Eye (tissue), 1 donor: ENCODE results near the gene PNRC2.
"Not testable (repeated sequence)": the region's sequence is repeated elsewhere in the genome, so short reads cannot be mapped to it uniquely, and the experiment has no call there.

Source experiments
- DNase-seq: peaks from one replicate; pipeline ENCODE4 v3.0.0-alpha.2; 2015

Gene PNRC2

GRCh38 chr1:23995431-23995837, 35.8 kb downstream of the PNRC2 start:
- DNase-seq, result no peak

GRCh38 chr1:23996700-23997229, 37.1 kb downstream of the PNRC2 start:
- DNase-seq, result no peak

DNA sequence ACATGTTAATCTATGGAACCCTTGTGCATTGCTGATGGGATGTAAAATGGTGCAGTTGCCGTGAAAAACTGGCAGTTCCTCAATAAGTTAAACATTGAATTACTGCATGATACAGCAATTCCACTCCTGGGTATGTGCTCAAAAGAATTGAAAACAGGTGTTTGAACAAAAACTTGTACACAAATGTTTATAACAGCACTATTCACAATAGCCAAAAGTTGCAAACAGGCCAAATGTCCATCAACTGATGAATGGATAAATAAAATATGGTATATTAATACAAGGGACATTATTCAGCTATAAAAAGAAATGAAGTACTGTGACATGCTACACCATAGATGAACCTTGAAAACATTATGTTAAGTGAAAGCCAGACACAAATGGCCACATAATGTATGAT, 38.2 kb downstream of the PNRC2 start:
- DNase-seq, result no peak

DNA sequence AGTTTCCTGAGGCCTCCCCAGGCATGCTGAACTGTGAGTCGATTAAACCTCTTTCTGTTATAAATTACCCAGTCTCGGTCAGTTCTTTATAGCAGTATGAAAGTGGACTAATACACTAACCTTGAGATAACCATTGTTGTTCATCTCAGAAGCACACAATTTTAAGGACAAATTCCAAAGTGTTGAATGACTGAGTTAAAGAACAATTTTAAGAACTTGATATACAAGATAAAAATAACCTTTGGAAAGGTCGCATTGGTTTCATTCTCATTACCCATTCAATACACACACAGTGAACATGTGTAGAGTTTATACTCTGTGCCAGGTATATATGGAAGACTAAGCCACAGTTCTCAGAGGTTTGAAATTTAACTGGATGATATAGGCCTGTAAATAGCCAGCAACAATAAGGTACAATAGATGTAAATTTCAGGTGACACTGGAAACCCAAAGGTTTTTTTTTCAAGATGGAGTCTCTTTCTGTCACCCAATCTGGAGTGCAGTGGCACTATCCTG, 39.6 kb downstream of the PNRC2 start:
- no peak for DNase-seq

GRCh38 chr1:24002695-24003094, 43.1 kb downstream of the PNRC2 start:
- no peak for DNase-seq

GRCh38 chr1:24003331-24003972, 43.8 kb downstream of the PNRC2 start:
- no peak for DNase-seq

DNA sequence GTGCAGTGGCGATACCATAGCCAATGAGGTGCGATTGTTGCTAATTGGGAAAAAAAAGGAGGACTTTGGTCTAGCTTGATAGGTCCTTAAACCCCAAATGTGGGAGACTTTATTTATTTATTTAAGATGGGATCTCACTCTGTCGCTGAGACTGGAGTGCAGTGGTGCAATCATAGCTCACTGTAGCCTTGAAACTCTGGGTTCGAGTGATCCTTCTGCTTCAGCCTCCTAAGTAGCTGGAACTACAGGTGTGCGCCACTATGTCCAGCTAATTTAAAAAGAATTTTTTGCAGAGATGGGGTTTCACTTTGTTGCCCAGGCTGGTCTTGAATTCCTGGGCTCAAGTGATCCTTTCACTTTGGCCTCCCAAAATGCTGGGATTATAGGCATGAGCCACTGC, 44.5 kb downstream of the PNRC2 start:
- no peak for DNase-seq

GRCh38 chr1:24005163-24005562, 45.5 kb downstream of the PNRC2 start:
- DNase-seq, result no peak

GRCh38 chr1:24007079-24007478, 47.5 kb downstream of the PNRC2 start:
- DNase-seq, result no peak

DNA sequence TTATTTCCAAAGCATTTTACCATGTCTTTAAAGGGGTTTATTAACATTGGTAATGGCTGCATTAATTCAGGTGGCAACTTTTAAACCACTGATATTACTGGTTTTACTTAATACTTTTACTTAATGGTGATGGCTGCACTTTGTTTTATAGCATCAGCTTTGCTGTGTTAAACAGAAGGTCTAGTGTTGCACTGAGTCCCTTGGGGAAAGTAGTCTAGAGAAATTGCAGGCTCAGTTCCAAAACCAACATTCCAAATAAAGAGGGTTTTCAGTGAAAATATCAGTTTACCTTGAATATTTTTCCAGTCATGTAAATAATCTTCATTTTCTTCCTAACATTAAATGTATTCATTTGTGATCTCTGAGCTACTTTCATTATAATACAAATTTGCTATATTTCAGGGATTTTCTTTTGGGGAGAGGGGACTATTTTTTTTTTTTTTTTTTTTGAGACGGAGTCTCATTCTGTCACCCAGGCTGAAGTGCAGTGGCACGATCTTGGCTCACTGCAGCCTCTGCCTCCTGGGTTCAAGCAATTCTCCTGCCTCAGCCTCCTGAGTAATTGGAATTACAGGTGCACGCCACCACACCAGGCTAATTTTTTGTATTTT, 49.1 kb downstream of the PNRC2 start:
- peak; percentile 36 for DNase-seq

- DNase-seq, result no peak
These were observed 49.8 kb downstream of the PNRC2 start for GRCh38 chr1:24009406-24009805.

DNA sequence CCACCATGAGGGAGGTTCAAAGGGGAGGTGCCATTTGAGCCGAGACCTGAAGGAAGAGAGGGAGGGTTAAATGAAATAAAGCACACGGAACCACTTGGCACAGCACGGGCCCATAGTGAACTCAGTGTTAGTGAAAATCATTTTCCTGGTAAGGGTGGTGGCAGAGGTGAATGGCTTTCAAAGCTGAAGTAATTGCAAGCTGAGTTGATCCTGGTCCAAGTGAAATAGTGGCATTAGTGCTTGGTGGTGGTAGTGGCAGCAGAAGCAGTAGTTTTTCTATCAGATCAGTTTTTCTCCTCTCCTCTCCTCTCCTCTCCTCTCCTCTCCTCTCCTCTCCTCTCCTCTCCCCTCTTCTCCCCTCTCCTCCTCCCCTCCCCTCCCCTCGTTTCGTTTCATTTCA, 51.0 kb downstream of the PNRC2 start:
- no peak for DNase-seq

DNA sequence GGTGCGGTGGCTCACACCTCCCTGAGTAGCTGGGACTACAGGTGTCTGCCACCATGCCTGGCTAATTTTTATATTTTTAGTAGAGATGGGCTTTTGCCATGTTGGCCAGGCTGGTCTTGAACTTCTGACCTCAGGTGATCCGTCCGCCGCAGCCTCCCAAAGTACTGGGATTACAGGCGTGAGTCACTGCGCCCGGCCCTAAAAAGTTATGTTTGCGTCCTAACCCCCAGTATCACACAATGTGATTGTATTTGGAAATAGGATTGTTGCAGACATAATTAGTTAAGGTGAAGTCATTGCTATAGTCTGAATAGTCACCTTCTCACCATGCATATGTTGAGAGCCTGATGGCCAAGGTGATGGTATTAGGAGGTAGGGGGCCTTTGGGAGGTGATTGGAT, 53.2 kb downstream of the PNRC2 start:
- not testable (repeated sequence) for DNase-seq
